GM21717 (cell line): Measurements from ENCODE around the gene RNASE9.
"Not testable (repeated sequence)": the region's sequence is repeated elsewhere in the genome, so short reads cannot be mapped to it uniquely, and the experiment has no call there.

Experiments used
- ATAC-seq: cut with Tn5 transposase; IDR thresholded peaks from one replicate; pipeline ENCODE4 v1.9.1; 2021; ENCODE audit warnings: mild to moderate bottlenecking, moderate library complexity; ENCODE audit not compliant: unreplicated experiment

The RNASE9 gene

DNA sequence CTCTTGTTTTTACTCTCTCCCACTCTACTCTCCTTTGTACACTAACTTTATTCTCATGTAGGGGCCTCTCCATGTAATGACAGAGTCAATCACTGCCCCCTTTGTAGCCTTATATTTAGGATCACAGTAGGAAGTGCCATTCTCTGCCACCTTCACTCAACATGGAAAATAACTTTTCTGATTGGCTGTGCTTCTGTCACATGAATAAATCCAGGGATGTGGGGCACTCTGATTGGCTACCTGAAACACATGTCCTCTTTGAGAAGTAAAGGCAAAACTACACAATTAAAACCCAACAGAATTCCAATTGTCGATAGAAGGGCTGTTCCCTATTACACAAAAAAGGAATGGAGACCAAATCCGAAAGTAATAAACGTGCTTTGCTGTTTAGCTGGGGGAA is at the start of gene RNASE9:
Gene RNASE9 (minus strand): TSS at position 87 of the 400 bp plus-strand sequence.
- no peak for ATAC-seq

DNA sequence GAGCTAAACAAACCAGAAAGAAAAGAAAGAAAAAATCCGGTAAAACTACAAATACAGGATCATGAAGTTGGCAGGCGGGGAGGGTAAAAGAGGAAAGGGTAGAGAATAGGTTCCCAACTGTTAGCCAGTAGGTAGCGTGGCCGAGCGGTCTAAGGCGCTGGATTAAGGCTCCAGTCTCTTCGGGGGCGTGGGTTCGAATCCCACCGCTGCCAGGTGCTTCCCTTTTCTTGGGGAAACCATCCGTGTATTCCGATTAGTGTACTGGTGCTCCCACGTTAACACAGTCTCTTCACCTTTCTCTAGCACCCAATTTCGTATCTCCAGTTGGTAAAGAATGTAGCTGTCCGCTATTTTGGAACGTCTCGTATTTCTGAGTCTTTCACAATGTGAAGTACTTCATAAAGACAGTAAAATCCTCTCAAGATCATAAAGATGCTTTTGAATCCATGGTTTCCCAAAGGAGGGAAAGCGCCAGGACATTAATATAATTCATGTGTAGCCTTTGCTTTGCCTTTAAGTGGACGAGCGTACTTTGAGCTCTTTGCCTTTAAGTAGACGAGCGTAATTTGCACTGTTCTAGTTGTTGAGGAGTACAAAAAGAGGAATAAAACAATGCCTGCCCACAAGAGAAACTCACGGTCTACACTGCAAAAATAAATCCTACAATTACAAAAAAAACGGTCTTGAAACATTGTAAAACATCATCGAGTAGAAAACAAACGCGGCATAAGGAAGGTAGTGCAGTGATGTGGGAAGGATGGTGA is 49.3 kb upstream of the RNASE9 start:
- ATAC-seq = peak; percentile 12

DNA sequence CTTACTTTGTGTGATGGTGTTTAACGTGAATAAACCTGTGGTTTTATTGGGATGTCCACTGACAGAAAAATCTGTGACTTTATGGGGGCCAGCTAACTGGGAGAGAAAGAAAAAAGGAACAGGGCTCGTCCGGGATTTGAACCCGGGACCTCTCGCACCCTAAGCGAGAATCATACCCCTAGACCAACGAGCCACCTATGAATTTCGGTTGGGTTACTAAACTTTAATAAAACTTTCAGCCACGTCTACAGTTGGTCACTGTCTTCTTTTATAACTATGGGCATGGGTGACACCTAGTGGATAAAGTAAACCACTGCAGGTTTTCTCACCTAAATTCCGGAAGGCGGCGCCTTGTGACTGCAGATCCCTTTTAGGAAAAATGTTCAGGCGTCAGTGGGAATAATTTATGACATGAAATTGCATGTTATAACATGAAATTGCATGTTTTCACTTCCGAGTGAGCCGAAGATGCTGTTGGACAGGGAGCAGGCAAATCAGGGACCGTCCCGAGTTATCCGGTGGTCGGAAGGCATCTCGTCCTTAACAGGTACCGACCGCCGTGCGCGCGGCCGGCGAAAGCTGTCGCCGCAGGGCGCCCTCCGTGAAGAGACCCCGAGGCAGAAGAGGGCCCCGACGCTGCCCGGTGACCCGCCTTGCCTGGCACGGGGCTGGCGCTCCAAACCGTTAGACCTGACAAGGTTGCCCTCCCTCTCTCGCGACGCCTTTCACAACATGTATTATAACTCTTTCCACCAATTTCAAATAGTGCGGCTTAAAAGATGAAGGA is 48.6 kb upstream of the RNASE9 start:
- ATAC-seq = no peak

- ATAC-seq = no peak
Observed at GRCh38 chr14:20608383-20609110, 47.7 kb upstream of the RNASE9 start.

- ATAC-seq = no peak
Observed at GRCh38 chr14:20607617-20608016, 46.8 kb upstream of the RNASE9 start.

GRCh38 chr14:20606902-20607242 is 46.0 kb upstream of the RNASE9 start:
- ATAC-seq = no peak

- no peak for ATAC-seq
Observed at GRCh38 chr14:20606190-20606901, 45.5 kb upstream of the RNASE9 start.

GRCh38 chr14:20603813-20604690 is 43.2 kb upstream of the RNASE9 start:
- no peak for ATAC-seq

DNA sequence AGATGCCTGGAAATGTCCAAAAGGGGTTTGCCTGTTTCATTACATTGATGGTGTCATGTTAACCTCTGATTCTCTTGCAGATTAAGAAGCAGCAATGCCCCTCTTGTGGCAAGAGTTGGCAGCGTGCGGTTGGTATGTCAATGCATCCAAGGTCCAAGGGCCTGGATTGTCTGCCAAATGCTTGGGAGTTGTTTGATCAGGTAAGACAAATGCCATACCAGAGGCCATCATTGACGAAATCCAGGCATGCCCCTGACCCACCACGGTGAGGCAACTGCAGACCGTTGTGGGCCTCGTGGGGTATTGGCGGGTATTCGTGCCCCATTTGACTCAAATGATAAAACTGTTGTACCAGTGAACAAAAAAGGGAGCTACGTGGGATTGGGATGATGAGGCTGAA is 41.7 kb upstream of the RNASE9 start:
- no peak for ATAC-seq

GRCh38 chr14:20601522-20601921 is 40.7 kb upstream of the RNASE9 start:
- no peak for ATAC-seq

- ATAC-seq = no peak
Observed at GRCh38 chr14:20597108-20597507, 36.3 kb upstream of the RNASE9 start.

- not testable (repeated sequence) for ATAC-seq
Observed at GRCh38 chr14:20595726-20596125, 34.9 kb upstream of the RNASE9 start.

DNA sequence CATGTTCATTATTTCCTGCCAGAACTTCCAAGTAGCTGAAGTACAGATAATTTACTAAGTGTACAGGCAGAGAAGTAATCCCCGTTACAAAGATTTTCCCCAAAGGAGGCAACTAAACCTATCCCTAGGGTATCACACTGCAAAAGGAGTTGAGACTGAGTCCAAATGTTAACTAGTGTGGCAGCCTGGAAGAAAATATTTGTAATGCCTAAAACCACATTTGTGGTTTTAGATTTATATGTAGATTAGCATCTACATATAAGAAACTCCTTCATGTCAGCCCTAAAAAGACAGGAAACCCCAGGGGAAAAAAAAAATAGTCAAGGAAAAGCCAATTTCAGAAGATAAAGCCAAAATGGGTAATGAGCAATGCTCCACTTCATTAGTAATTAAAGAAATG is 31.7 kb upstream of the RNASE9 start:
- no peak for ATAC-seq

GRCh38 chr14:20591235-20591634 is 30.4 kb upstream of the RNASE9 start, which contains the start of gene RNASE12:
Gene RNASE12 (minus strand): TSS chr14:20591376. CDS start chr14:20590723, 653 bp downstream.
- ATAC-seq = no peak

DNA sequence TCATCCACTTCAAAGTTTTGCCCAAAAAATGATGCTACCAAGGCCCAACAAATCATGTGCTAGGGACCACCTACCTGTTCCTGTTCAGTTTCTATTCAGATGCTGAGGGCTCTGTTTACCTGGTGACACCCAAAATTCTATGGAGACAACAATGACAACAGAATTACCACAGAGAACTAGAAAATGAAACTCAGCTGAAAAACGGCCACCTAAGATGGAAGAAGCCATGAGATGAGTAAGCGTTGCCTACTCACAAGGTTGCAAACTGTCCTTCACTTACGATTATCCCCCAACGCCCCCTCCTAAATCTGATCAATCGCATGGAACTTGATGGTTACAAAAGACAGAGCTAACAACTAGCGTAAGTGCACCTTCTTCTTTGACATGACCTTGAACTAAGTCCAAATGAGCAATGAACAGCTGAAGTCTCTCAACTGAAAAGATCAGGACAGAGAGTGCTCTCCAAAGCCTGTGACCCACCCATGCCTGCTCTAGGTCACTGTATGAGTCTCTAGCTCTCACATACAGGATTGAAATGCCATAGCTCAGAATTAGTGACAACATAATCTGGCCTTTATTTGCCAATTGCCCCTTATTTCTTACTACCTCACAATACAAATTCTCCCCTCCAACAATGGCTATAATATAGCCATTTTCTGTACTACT is 26.8 kb upstream of the RNASE9 start, which contains the start of gene RNASE11:
Gene RNASE11 (minus strand): TSS at position 513 of the 666 bp plus-strand sequence.
- ATAC-seq = no peak

DNA sequence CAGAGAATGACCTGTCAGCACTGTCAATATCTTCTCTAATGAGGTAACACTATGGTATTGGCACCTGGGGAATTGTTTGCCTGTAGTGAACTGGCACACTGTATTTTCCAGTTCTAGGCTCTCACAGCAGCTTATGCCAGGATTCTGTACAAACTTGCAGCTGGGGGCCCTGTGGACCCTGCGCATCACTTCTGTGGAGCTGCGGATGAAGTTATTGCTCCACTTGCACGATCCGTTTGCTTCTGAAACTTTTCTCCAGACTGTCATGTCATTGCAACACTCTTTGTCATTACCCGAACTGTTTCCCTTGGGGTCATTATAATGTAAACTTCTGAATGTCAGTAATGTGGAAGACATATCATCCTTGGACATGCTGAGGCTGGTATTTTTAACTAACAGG is 23.1 kb upstream of the RNASE9 start:
- ATAC-seq = no peak

DNA sequence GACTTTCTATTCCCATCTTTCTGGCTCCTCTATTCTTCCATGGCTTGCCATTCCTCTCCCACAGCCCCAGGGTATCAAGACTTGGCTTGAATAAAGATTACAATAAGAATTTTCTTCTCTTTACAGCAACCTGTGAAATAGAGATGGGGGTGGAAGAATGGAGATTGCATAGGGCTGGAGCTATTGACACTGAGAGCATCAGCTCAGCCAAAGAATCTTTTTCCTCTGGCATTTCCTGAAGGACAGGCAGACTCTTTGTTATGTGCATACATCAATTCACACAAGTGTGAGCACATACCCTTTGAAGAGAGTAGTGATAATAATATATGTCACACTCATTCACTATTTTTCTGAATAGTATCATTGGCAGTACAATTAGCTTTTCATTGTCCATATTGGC is 22.3 kb upstream of the RNASE9 start:
- ATAC-seq = no peak

DNA sequence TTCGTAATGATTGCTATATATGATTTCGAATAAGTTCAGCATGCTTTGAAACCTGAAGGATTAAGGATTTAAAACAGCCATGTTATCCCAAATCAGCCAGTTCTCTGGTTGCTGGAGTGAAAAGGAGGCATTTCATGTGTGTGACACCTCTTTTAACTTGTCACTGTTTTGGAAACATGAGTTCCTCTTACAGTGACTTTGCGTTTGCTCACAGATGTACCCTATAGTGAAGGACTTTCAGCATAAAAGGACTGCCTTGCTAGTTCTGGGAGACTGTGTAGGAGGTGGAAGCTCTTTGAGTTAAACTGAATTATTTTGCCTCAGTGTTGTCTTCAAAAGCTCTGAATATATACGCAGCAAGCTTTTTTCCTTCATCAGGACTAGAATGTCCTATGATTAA is 19.4 kb upstream of the RNASE9 start:
- no peak for ATAC-seq

GRCh38 chr14:20578784-20579502 is 18.1 kb upstream of the RNASE9 start:
- ATAC-seq = no peak
